GM18909 (cell line): ENCODE measurements around the gene MEIS1.
"Not testable (repeated sequence)": the region's sequence is repeated elsewhere in the genome, so short reads cannot be mapped to it uniquely, and the experiment has no call there.

ENCODE experiments used
- ATAC-seq: cut with Tn5 transposase; IDR thresholded peaks from one replicate; pipeline ENCODE4 v1.9.1; 2021; ENCODE audit warnings: mild to moderate bottlenecking; ENCODE audit not compliant: unreplicated experiment, poor library complexity

MEIS1 gene

DNA sequence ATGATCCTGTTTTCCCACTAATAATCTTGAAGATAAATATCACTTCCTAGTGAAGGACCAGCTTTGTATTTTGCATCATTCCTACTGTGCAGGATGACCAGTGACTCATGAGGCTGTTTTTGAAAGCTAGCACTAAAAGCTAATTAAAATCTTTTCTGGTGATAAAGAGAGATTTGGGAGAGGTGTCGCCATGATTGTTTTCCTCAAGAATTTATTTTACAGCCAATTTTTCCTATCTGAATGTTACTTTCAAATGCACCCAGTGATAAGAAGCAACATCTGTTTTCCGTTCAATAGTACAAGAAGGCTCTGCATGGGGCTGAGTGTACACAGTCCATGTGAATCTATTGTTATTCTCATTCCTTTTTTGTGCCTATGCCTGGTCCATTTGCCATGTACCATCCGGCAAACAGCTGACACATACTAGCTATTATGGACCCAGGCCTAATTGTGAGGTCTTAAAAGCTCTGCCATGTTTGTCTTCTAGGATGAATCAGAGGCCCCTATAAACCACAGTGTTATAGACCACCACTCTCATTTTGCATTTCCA lies 28.4 kb downstream of the MEIS1 start:
- ATAC-seq, result no peak

DNA sequence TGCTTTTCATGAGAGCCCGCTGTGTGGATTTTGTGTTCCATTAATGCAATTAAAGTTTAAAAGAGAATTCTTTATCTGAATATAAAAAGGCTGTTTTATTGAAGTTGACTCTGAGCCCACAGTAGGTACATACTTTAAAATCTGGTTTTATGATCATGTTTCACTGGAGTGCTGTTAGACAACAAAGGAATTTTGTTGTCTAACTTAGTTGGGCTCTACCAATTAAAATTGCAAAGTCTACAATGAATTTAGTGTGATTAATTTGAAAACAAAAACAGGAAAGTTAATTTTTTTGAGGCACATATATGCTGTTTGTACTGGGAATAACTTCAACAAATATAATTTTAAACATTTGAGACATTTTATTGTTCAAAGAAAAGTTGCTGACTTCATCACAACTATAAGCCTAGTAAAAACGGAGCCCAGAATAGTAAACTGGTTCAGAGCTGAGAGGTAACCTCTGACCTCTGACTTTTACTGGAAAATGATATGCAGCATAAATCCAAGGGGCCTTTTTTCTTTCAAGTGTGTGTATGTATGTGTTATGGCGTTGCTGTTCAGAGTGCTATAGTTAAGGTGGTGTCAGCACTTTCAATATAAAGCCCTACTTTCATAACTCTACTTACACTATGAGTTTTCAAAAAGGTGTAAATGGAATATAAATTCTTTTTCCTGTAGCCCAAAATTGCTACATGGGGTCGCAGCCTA lies 30.2 kb downstream of the MEIS1 start:
- no peak for ATAC-seq

DNA sequence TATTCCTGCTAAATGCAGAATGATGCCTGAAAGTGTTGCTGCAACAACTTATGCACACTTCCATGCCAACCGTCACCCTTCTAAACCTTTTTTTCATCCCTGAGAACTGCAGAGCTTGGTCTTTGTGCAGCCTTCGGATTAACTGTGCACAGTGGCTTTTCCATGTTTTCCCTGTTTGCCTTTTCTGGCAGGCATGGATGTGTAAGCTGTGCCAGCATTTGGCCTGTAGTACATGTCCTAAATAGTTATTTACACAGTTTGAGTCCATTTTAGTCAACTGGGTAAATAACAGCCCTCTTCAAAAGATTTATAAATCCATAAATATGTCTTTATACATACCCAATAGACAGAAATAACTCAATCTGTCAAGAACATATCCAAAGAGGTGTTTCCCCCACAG lies 31.5 kb downstream of the MEIS1 start:
- ATAC-seq, result no peak

DNA sequence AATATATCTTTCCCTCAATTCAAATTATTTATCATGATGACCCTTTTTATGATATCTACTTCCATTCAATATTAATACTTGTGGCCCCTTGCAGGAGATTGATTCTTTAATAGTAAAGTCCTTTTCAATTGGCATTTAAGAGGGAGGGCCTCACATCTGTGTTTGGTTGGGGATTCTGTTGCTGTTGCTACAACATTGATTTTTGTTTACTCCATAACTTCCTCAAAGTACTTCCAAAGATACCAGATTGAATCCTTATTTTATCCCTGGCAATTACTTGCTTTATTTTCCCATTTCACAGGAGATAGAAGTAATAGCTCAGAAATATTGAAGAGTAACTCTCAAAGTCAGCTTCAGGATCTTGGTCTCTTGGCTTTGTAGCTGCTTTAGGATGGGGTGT lies 32.8 kb downstream of the MEIS1 start:
- ATAC-seq, result no peak

DNA sequence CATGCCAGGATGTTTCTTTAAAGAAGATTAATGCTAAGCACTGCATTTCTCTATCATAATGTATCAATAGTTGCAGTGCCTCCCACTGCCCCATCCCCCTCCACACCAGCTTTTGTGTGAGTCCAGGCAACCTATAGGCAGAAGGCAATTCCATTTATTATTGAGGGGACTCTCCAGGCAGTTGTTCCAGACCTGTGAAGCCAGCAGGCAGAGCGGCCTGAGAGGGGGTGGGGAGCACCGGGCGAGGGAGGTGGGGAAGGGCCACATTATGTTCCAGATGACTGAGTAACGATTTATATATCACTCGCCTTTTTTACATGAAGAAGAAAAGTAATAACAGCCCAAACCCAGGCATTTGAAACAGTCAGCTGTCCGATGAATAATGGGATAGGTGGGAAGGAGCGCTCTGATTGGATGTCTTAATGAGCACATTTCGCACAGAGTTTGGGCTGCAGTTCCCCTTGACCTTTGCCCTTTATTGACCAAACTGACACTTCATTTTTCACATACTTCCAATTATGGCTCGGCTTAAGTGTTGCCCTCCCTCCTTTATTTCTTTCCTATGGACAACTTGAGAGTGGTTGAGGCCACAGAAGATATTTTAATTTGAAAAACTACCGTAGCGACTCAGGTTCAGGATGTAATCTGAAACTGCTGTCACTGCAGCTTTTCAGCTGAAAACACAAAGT lies 34.4 kb downstream of the MEIS1 start:
- ATAC-seq, result no peak

DNA sequence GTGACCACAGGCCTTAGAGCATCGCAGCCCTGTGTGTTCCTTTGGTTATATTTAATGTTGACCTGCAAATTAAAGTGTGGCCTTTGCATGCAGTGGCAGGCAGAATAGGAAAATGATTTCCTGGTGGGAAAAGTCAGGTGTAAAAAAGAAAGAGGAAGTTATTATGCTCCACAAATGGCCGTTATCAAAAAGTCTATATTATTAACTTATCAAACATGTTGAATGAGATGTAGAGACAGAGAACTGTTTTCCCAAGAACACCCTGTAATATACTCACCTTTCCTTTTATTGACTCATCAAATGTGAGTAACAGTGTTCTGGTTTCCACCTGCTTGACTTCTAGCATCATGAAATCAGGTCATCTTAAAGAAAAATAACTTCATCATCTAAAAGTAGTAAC lies 35.3 kb downstream of the MEIS1 start:
- no peak for ATAC-seq

DNA sequence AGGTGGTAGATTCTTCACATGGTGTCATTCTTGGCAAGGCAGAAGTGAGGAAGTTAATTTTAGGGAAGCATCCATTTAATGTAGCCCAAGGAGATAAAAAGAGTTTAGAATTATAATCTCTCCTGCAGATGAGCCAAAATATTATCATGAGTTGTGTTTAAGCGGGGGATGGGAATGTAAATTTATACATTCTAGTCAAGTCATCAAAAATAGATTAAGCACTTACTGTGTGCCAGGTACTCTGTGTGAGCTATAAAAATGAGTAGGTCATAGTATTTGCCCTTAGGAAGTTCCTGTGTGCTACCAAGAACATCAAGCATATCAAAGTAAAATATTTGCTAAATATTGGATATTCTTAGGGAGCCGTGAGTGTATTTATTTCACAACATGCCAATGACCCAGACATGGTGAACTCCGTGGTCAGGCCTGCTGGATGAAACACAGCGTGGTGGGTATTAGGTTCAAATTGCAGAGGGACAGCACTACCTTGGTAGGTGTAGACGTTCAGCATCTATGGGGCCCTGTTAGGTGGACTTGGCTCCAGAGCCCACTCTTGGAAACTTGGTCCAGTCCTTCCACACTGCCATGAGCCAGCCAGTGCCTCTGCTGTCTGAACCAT lies 37.4 kb downstream of the MEIS1 start:
- no peak for ATAC-seq

DNA sequence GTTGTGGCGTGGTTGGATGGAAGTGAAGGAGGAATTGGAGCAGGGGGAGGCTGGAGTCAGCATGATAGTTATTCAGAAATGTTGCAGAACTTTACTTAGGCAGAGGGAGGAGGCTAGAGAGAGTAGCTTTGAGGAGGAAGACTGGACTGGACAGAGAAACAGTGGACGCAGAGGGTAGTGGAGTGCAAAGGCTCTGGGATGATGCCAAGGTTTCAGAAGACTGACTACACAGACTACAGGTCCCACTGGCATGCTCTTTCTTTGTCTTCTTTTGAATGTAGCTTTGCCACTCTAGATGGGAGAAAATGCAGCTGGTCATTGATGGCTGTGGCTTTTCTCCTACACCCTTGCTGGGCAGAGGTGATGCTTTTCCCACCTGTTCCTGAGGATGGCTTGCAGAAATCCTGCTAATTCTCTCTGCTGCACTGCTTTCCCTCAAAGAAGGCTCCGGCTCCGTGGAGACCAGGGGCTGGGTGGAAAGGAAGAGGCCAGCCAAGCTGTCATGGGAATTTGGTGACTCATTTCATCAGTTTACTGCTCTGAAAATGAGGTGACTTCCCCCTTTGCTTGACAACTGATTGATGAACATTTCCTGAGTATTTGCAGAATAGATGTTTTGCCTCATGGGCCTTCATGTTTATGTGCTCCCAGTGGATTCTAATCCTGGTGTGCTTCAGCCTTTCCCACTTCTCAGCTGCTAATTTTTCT lies 42.4 kb downstream of the MEIS1 start:
- no peak for ATAC-seq

DNA sequence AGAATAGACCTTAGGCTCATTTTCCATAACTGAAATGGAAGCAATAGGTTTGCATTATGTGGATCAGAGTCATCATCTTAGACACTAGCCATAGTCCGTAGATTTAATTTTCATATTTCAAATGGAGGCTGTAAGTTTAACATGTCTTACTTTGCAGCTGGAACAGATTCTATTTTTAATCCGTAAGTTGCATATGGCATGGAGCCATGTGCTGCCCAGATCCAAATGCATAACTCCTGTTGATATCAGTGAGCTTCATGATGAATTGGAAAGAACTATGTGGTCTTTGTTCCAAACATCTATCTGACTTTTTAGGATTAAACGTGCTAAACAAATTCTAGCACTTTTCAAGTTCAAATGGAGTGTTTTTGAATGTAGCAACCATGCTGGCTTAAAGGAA lies 43.4 kb downstream of the MEIS1 start:
- ATAC-seq, result no peak

DNA sequence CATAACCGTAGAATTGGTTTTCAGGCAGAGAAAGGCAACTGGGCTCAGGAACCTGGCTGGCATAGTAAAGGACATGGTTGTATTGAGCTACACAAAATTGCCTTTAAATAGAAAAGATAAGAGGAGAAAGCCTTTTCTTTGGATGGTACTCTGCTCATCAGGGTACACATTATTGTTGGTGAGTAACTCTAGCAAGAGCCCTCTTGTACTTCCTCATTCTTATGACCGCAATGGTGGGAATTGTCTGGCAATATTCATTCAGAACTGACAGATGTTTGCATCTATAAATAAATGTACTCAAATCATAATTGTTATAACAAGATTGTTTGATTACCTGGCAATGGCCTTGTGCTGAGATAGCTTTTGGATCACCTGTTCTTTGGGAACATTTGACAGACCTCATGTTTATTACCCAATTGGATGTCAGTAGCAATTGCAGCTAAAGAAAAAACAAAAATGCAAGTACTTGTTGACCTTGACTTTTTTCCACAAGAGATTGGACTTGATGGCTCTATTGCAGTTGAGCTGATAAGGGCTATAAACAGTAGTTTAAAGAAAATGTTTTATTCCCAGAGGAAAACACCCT lies 43.9 kb downstream of the MEIS1 start:
- ATAC-seq, result no peak

DNA sequence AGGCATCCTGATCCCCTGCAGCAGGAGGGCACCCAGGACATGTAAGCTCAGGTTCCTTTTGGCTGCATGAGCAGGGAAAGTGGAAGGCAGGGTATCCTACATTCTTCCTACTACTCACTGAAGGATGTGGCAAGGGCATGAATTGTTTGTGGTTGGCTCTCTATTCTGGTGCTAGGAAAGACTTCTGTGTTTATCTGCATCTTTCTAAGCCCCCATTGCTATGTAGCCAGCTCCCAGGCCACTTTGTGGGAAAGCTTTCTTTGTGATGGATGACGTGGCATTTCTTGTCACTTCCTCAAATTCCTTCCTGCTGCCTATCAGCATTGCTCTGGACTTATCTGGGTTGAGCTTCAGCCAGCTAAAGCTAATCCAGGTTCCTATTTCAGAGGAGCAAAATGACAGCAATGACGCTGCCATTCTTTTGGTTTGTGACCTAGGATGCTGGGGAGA lies 46.2 kb downstream of the MEIS1 start:
- no peak for ATAC-seq

DNA sequence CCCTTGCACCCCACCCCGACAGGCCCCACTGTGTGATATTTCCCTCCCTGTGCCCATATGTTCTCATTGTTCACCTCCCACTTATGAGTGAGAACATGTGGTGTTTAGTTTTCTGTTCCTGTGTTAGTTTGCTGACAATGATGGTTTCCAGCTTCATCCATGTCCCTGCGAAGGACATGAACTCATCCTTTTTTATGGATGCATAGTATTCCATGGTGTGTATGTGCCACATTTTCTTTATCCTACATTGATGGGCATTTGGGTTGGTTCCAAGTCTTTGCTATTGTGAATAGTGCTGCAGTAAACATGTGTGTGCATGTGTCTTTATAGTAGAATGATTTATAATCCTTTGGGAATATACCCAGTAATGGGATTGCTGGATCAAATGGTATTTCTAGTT lies 50.3 kb downstream of the MEIS1 start:
- ATAC-seq, result not testable (repeated sequence)

DNA sequence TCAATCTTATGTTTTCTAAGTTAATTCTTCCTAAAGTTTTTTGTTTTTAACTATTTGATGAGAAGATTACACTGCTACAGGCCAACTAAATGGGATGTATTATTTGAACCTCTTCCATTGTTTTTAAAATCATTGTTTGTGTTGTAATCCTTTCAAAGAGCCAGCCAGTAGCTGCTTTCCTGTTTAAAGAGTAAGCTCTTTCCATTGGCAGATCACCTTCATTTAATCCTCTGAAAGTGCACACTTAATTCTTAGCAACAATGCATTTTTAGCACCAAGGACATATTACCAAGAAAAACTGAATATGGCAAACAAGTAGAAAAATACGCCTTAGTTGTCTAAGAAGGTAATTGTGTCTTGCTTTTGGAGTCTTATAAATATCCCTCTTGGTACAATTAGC lies 54.0 kb downstream of the MEIS1 start:
- no peak for ATAC-seq

DNA sequence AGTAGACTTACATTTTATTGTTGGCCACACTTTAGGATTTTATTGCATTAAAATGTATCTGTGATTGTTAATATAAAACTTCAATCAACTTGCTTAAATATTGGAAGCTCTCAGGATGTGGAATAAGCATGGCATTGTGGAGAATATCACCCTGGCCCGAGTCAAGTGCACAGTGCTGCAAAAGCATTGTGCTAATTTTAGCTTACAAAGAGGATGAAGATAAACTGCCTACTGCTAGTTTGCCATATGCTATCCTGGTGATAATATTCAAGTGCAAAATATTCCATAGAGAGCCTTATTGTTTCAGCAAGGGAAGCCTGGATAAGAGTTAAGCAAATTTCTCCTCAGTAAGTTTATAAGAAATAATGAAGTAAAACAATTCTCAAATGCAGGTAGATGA lies 54.5 kb downstream of the MEIS1 start:
- no peak for ATAC-seq

DNA sequence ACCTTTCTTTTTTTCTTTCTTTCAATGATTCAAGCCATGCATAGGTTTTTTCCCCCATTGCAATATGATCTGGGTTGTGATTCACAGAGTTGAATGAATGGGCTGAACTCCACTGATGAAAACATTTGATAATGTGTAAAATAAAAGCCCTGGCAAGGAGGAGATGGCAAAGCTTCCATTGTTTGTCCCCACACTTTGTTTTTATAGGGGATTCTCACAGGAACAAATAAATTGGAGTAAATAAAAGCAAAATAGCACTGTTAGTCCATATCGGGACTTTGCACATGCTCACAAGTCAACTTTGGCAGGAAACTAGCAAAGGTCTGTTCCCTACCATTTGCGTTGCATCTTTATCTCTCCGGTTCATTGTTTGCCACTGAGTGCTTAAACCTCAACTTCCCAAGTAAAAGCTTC lies 55.7 kb downstream of the MEIS1 start:
- ATAC-seq, result no peak

DNA sequence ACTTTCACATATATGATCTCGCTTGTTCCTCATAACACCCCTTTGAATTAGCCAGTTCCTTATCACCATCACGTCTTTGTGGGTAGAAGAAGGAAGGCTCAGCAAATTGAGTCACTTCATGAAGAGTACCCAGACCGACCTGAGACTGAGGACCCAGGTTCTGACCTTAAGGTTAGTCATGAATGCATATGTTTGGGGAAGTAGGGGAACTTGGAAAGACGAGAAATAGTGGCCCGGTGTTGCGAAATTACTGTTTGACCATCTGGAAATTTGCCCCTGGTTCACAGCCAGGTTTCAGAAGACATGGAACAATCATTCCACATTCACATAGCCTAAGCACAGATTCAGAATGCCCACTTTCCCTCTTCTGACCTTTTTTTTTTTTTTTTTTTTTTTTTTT lies 59.8 kb downstream of the MEIS1 start:
- no peak for ATAC-seq

DNA sequence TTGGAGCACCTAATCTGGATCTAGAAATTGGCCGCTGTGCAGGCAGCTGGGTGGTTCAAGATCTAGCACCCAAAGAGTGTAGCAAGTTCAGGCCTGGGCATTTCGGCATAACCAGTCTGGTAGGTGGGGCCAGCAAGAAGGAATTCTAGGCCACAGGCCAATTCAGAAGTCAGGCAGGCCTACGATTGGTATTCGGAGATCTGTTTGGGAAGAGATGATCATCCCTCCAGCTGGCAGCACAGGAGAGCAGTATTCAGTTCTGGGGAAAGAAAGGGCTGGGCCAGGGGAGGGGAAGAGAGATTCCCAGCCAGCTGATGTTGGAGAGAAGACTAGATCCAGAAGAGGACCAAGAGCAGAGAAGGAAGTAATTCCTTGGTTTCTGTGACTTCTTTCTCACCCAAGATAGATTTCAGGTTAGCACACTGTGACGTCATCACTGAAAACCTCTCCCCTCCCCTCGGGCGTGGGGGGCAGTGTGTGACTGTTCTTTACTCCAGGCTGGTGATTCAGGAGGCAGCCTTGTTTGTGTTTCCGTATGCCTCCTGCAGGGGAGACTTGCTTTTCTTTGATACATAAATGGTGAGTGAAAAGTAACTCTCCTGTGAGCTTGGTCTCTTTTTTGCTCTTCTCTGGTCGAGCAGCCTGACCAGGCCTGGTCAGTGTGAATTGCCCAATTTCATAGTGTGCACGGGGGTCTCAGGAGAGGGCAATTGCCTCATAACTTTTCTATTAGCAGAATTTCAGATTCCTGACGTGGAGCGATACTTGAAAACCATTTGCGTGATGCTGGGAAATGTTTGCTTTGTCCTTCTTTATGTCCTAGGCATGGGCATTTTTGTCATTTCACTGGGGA lies 61.1 kb downstream of the MEIS1 start:
- ATAC-seq, result no peak

DNA sequence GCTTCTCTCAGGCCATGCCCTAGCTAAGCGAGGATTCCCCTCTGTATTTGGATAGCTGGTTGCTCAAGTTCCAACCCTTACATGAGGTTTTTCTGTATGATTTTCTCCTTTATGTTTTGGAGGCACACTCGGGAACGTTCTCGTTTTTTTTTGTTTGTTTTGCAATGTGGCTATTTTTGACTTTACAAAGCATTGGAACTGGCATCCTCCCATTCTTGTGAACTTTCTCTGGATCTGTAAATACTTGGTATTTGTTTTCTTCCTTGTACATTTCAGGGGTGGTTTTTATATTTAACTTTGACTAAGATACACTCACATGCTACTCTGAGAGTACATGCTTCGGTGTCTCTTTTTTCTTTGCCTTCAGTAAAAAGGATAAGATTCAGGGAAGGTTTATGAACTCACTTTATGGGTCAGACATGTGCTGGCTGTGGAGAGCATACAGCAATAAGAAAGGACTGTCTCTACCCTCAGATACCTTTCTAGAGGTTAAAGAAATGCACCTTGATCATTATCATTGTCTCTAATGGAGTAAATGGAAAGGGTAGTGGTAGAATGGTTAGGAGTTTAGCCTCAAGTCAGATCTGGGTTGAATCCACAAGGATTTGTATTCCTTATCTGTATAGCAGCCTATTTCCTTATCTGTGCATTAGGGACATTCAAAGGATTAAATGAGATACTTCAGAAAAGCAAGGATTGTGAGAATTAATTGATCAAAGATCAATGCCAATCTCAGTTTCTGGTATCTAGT lies 61.9 kb downstream of the MEIS1 start:
- no peak for ATAC-seq
